Umbilical cord (tissue), 2 donors: ENCODE data around the gene ADGRL2. TPM values are rescaled to one million over a fixed set of nuclear protein-coding genes. Genes with fewer than 3 reads are reported as not detected.

Experiments used
- DNase-seq: peaks from one replicate; pipeline ENCODE4 v3.0.0-alpha.2; 2015; ENCODE audit warnings: low spot score
- total RNA-seq: library from RNA; depleted of rRNA; stranded (reverse); fragments of >200 nt; gene quantifications from one replicate; pipeline ENCODE4 v1.2.3, GENCODE V29; 2014; ENCODE audit warnings: low replicate concordance; ENCODE audit not compliant: insufficient read depth

Gene ADGRL2
- total RNA-seq: 21.4 TPM

GRCh38 chr1:81800695-81801650 is at the start of gene ADGRL2:
Gene ADGRL2, plus strand, starts transcription at chr1:81800934. Its CDS starts 36,051 bp downstream, at chr1:81836985.
- DNase-seq: peak; percentile 95

GRCh38 chr1:81752840-81753239 is 47.9 kb upstream of the ADGRL2 start:
- no peak for DNase-seq

- DNase-seq: no peak
These were observed 46.3 kb upstream of the ADGRL2 start for GRCh38 chr1:81754424-81754823.

- no peak for DNase-seq
These were observed 43.9 kb upstream of the ADGRL2 start for GRCh38 chr1:81756872-81757271.

GRCh38 chr1:81757398-81758020 is 43.2 kb upstream of the ADGRL2 start:
- no peak for DNase-seq

- no peak for DNase-seq
These were observed 42.6 kb upstream of the ADGRL2 start for GRCh38 chr1:81758181-81758580.

GRCh38 chr1:81760477-81761097 is 40.1 kb upstream of the ADGRL2 start:
- DNase-seq: peak; percentile 57

- no peak for DNase-seq
These were observed 25.2 kb upstream of the ADGRL2 start for GRCh38 chr1:81775510-81775909.

- DNase-seq: no peak
These were observed 19.9 kb upstream of the ADGRL2 start for GRCh38 chr1:81780705-81781454.

GRCh38 chr1:81781749-81782148 is 19.0 kb upstream of the ADGRL2 start:
- DNase-seq: no peak

GRCh38 chr1:81792184-81792583 is 8.6 kb upstream of the ADGRL2 start:
- DNase-seq: no peak

- DNase-seq: no peak
These were observed 3.0 kb upstream of the ADGRL2 start for GRCh38 chr1:81797701-81798100.

- peak; percentile 85 for DNase-seq
These were observed 617 bp upstream of the ADGRL2 start for GRCh38 chr1:81799939-81800694.

- peak; percentile 60 for DNase-seq
These were observed 1.1 kb downstream of the ADGRL2 start for GRCh38 chr1:81801651-81802456.

GRCh38 chr1:81802457-81802706 is 1.6 kb downstream of the ADGRL2 start:
- DNase-seq: no peak

- peak; percentile 74 for DNase-seq
These were observed 2.1 kb downstream of the ADGRL2 start for GRCh38 chr1:81802707-81803430.

- DNase-seq: peak; percentile 50
These were observed 2.8 kb downstream of the ADGRL2 start for GRCh38 chr1:81803431-81804110.

GRCh38 chr1:81804312-81804711 is 3.6 kb downstream of the ADGRL2 start:
- DNase-seq: no peak
